Measurements from ENCODE around the gene PTPRN.
"Not testable (repeated sequence)": the region's sequence is repeated elsewhere in the genome, so short reads cannot be mapped to it uniquely, and the experiment has no call there.

Gene PTPRN

GRCh38 chr2:219331560-219332213, 22.5 kb upstream of the PTPRN start:
- H3K36me3 ChIP-seq (ENCODE audit: control insufficient read depth, insufficient read depth, low read length): no peaks in the 10 kb centered on the region
- H3K27me3 ChIP-seq (ENCODE audit: control insufficient read depth, insufficient read depth, low read length): peaks cover 36% of the 10 kb centered on the region
- H3K9me3 ChIP-seq (ENCODE audit: control insufficient read depth, low read length): no peaks in the 10 kb centered on the region
- H3K4me1 ChIP-seq (ENCODE audit: control insufficient read depth, insufficient read depth, low read length): no peaks in the 10 kb centered on the region
- H3K4me3 ChIP-seq (ENCODE audit: low read length): no peak overlapping the region
- no peak overlapping the region for H3K9ac ChIP-seq (ENCODE audit: low read length)

- H3K36me3 ChIP-seq (ENCODE audit: control insufficient read depth, insufficient read depth, low read length): no peaks in the 10 kb centered on the region
- no peak overlapping the region for H3K4me3 ChIP-seq (ENCODE audit: low read length)
- no peaks in the 10 kb centered on the region for H3K4me1 ChIP-seq (ENCODE audit: control insufficient read depth, insufficient read depth, low read length)
- no peak overlapping the region for H3K9ac ChIP-seq (ENCODE audit: low read length)
- no peaks in the 10 kb centered on the region for H3K9me3 ChIP-seq (ENCODE audit: control insufficient read depth, low read length)
- H3K27me3 ChIP-seq (ENCODE audit: control insufficient read depth, insufficient read depth, low read length): peaks cover 30% of the 10 kb centered on the region
Observed at GRCh38 chr2:219327719-219328118, 18.5 kb upstream of the PTPRN start.

GRCh38 chr2:219325657-219326315, 16.6 kb upstream of the PTPRN start:
- Histone ChIP-seq H3K36me3 (ENCODE audit: control insufficient read depth, insufficient read depth, low read length) (no peaks in the 10 kb centered on the region), H3K4me3 (ENCODE audit: low read length) (no peak overlapping the region), H3K9ac (ENCODE audit: low read length) (no peak overlapping the region), H3K27me3 (ENCODE audit: control insufficient read depth, insufficient read depth, low read length) (peaks cover 16% of the 10 kb centered on the region), H3K4me1 (ENCODE audit: control insufficient read depth, insufficient read depth, low read length) (no peaks in the 10 kb centered on the region), H3K9me3 (ENCODE audit: control insufficient read depth, low read length) (no peaks in the 10 kb centered on the region)

- no peaks in the 10 kb centered on the region for H3K9me3 ChIP-seq (ENCODE audit: control insufficient read depth, low read length)
- H3K4me1 ChIP-seq (ENCODE audit: control insufficient read depth, insufficient read depth, low read length): no peaks in the 10 kb centered on the region
- no peak overlapping the region for H3K9ac ChIP-seq (ENCODE audit: low read length)
- H3K36me3 ChIP-seq (ENCODE audit: control insufficient read depth, insufficient read depth, low read length): no peaks in the 10 kb centered on the region
- peaks cover 12% of the 10 kb centered on the region for H3K27me3 ChIP-seq (ENCODE audit: control insufficient read depth, insufficient read depth, low read length)
- H3K4me3 ChIP-seq (ENCODE audit: low read length): no peak overlapping the region
Observed at GRCh38 chr2:219325136-219325535, 15.9 kb upstream of the PTPRN start.

GRCh38 chr2:219323434-219323833, 14.2 kb upstream of the PTPRN start:
- Histone ChIP-seq H3K4me3 (ENCODE audit: low read length) (no peak overlapping the region), H3K4me1 (ENCODE audit: control insufficient read depth, insufficient read depth, low read length) (no peaks in the 10 kb centered on the region), H3K27me3 (ENCODE audit: control insufficient read depth, insufficient read depth, low read length) (peaks cover 12% of the 10 kb centered on the region), H3K9ac (ENCODE audit: low read length) (no peak overlapping the region), H3K36me3 (ENCODE audit: control insufficient read depth, insufficient read depth, low read length) (no peaks in the 10 kb centered on the region), H3K9me3 (ENCODE audit: control insufficient read depth, low read length) (no peaks in the 10 kb centered on the region)

- H3K27me3 ChIP-seq (ENCODE audit: control insufficient read depth, insufficient read depth, low read length): peaks cover 4% of the 10 kb centered on the region
- H3K36me3 ChIP-seq (ENCODE audit: control insufficient read depth, insufficient read depth, low read length): no peaks in the 10 kb centered on the region
- no peak overlapping the region for H3K9ac ChIP-seq (ENCODE audit: low read length)
- H3K4me3 ChIP-seq (ENCODE audit: low read length): no peak overlapping the region
- H3K9me3 ChIP-seq (ENCODE audit: control insufficient read depth, low read length): no peaks in the 10 kb centered on the region
- H3K4me1 ChIP-seq (ENCODE audit: control insufficient read depth, insufficient read depth, low read length): no peaks in the 10 kb centered on the region
Observed at GRCh38 chr2:219314804-219315468, 5.7 kb upstream of the PTPRN start.

GRCh38 chr2:219312683-219313263, 3.6 kb upstream of the PTPRN start:
- H3K4me3 ChIP-seq (ENCODE audit: low read length); H3K4me1 ChIP-seq (ENCODE audit: control insufficient read depth, insufficient read depth, low read length); H3K9me3 ChIP-seq (ENCODE audit: control insufficient read depth, low read length); H3K9ac ChIP-seq (ENCODE audit: low read length); H3K36me3 ChIP-seq (ENCODE audit: control insufficient read depth, insufficient read depth, low read length): not testable (repeated sequence)
- peaks cover 22% of the 10 kb centered on the region for H3K27me3 ChIP-seq (ENCODE audit: control insufficient read depth, insufficient read depth, low read length)

GRCh38 chr2:219308142-219309101, 779 bp downstream of the PTPRN start:
- H3K4me3 ChIP-seq (ENCODE audit: low read length): no peak overlapping the region

GRCh38 chr2:219306047-219306446, 3.2 kb downstream of the PTPRN start:
- Histone ChIP-seq H3K9me3 (ENCODE audit: control insufficient read depth, low read length) (no peaks in the 10 kb centered on the region), H3K4me3 (ENCODE audit: low read length) (no peak overlapping the region), H3K4me1 (ENCODE audit: control insufficient read depth, insufficient read depth, low read length) (no peaks in the 10 kb centered on the region), H3K27me3 (ENCODE audit: control insufficient read depth, insufficient read depth, low read length) (peaks cover 40% of the 10 kb centered on the region), H3K36me3 (ENCODE audit: control insufficient read depth, insufficient read depth, low read length) (no peaks in the 10 kb centered on the region), H3K9ac (ENCODE audit: low read length) (no peak overlapping the region)

More at GRCh38 chr2:219308142-219309101, 779 bp downstream of the PTPRN start:
- no peaks in the 10 kb centered on the region for H3K9me3 ChIP-seq (ENCODE audit: control insufficient read depth, low read length)
- H3K4me1 ChIP-seq (ENCODE audit: control insufficient read depth, insufficient read depth, low read length): no peaks in the 10 kb centered on the region
- peaks cover 26% of the 10 kb centered on the region for H3K27me3 ChIP-seq (ENCODE audit: control insufficient read depth, insufficient read depth, low read length)
- no peaks in the 10 kb centered on the region for H3K36me3 ChIP-seq (ENCODE audit: control insufficient read depth, insufficient read depth, low read length)
- H3K9ac ChIP-seq (ENCODE audit: low read length): no peak overlapping the region

GRCh38 chr2:219304223-219304622, 5.0 kb downstream of the PTPRN start:
- H3K27me3 ChIP-seq (ENCODE audit: control insufficient read depth, insufficient read depth, low read length): peaks cover 41% of the 10 kb centered on the region
- no peak overlapping the region for H3K4me3 ChIP-seq (ENCODE audit: low read length)
- no peaks in the 10 kb centered on the region for H3K9me3 ChIP-seq (ENCODE audit: control insufficient read depth, low read length)
- H3K9ac ChIP-seq (ENCODE audit: low read length): no peak overlapping the region
- H3K4me1 ChIP-seq (ENCODE audit: control insufficient read depth, insufficient read depth, low read length): no peaks in the 10 kb centered on the region
- H3K36me3 ChIP-seq (ENCODE audit: control insufficient read depth, insufficient read depth, low read length): no peaks in the 10 kb centered on the region

GRCh38 chr2:219302412-219302968, 6.7 kb downstream of the PTPRN start:
- Histone ChIP-seq H3K27me3 (ENCODE audit: control insufficient read depth, insufficient read depth, low read length) (peaks cover 33% of the 10 kb centered on the region), H3K4me3 (ENCODE audit: low read length) (no peak overlapping the region), H3K9ac (ENCODE audit: low read length) (no peak overlapping the region), H3K36me3 (ENCODE audit: control insufficient read depth, insufficient read depth, low read length) (no peaks in the 10 kb centered on the region), H3K9me3 (ENCODE audit: control insufficient read depth, low read length) (no peaks in the 10 kb centered on the region), H3K4me1 (ENCODE audit: control insufficient read depth, insufficient read depth, low read length) (peaks cover 6% of the 10 kb centered on the region)
